BLaER1 treated with 17β-estradiol and CSF1 and Interleukin-3, amounts not matched to agents 10 nM and 100 nM (cell line): ENCODE measurements around the gene DPP6.

Source experiments
- H3K27ac ChIP-seq, 11 experiments: shearing (Covaris generic); formaldehyde crosslinking; 2 replicates each; pipeline ENCODE4 v1.8.1; 2022
- H3K27me3 ChIP-seq, 11 experiments: shearing (Covaris generic); formaldehyde crosslinking; 2 replicates each; pipeline ENCODE4 v1.8.1; 2022
- H3K36me3 ChIP-seq, 11 experiments: shearing (Covaris generic); formaldehyde crosslinking; 2 replicates each; pipeline ENCODE4 v1.8.1; 2022
- H3K4me1 ChIP-seq, 10 experiments: shearing (Covaris generic); formaldehyde crosslinking; 2 replicates each; pipeline ENCODE4 v1.8.1; 2022
- H3K4me2 ChIP-seq, 11 experiments: shearing (Covaris generic); formaldehyde crosslinking; 2 replicates each; pipeline ENCODE4 v1.8.1; 2022
- H3K4me3 ChIP-seq, 10 experiments: shearing (Covaris generic); formaldehyde crosslinking; 2 replicates each; pipeline ENCODE4 v1.8.1; 2022
- H3K9ac ChIP-seq, 11 experiments: shearing (Covaris generic); formaldehyde crosslinking; 2 replicates each; pipeline ENCODE4 v1.8.1; 2022
- H3K9me3 ChIP-seq, 11 experiments: shearing (Covaris generic); formaldehyde crosslinking; replicated peaks in 1 of 11; 2 replicates each; pipeline ENCODE4 v1.8.1; 2022
- H4K20me1 ChIP-seq, 11 experiments: shearing (Covaris generic); formaldehyde crosslinking; 2 replicates each; pipeline ENCODE4 v1.8.1; 2022
- Cebpa-rat ChIP-seq, 11 experiments: shearing (Covaris generic); IDR thresholded peaks; 2 replicates each; pipeline ENCODE4 v1.8.1; 2022

DPP6 gene

DNA sequence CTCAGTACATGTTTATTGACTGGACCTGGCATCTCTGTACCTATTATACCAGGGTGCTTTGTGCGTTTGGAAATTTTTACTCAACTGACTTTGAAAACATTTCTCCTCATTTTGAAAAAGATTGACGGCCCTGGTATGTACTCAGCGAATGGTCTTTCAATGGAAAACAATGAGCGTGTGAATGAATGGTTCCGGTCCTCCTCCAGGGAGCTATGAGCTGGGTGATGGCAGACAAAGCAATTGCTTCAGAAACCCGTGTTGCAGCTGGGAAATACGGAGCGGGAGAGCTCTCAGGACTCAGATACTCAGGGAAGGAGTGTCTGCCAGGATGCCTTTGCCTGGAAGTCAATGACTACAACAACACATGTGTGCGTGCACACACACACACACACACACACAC, 824.8 kb downstream of the DPP6 start:
- Histone ChIP-seq H3K4me3 (no peak overlapping the region), H3K9ac (no peak overlapping the region), H3K9me3 (no peaks in the 10 kb centered on the region), H3K4me1 (no peaks in the 10 kb centered on the region), H3K27ac (no peak overlapping the region), H3K4me2 (no peak overlapping the region), H4K20me1 (no peaks in the 10 kb centered on the region), H3K27me3 (no peaks in the 10 kb centered on the region), H3K36me3 (no peaks in the 10 kb centered on the region)
- no peak for TF ChIP-seq Cebpa-rat (IDR thresholded peaks at IDR 0.05)

- no peak overlapping the region for H3K9ac ChIP-seq
- H4K20me1 ChIP-seq, result no peaks in the 10 kb centered on the region
- H3K27ac ChIP-seq, result no peak overlapping the region
- H3K9me3 ChIP-seq, result peaks cover 0 to 14% (median 8%) of the 10 kb centered on the region in 11 experiments; a peak in 12 of 22 replicates
- H3K27me3 ChIP-seq, result no peaks in the 10 kb centered on the region
- no peaks in the 10 kb centered on the region for H3K4me1 ChIP-seq
- H3K4me2 ChIP-seq, result no peak overlapping the region
- H3K36me3 ChIP-seq, result no peaks in the 10 kb centered on the region
- TF ChIP-seq Cebpa-rat (IDR thresholded peaks at IDR 0.05), result no peak
- H3K4me3 ChIP-seq, result no peak overlapping the region
Observed at GRCh38 chr7:154879629-154880028, 827.4 kb downstream of the DPP6 start.

- Histone ChIP-seq H3K4me1 (no peaks in the 10 kb centered on the region), H3K4me3 (no peak overlapping the region), H3K27ac (no peak overlapping the region)
Observed at GRCh38 chr7:154880513-154880912, 828.3 kb downstream of the DPP6 start.

DNA sequence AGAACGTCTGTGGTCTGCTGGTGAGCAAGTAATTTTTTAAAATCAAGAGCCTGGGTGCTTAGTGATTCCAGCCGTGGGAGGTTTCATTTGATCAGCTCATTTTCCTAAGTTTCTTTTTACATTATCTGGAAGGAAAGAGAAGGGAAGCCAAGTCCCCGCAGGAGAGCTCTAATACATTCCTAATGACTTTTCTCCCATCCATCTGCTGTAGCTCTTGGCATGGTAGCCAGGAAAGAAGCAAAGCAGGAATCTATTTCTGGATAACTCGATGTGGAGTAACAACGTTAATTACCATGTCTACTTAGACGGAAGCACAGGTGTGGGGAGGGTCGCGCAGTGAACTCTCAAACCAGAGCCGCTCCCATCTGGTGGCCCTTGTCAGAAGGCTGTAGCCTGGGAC, 828.8 kb downstream of the DPP6 start:
- no peak for TF ChIP-seq Cebpa-rat (IDR thresholded peaks at IDR 0.05)
- no peak overlapping the region for H3K4me3 ChIP-seq
- H3K4me1 ChIP-seq, result no peaks in the 10 kb centered on the region
- peaks cover 0 to 14% (median 8%) of the 10 kb centered on the region in 11 experiments; a peak in 12 of 22 replicates for H3K9me3 ChIP-seq
- H3K4me2 ChIP-seq, result no peak overlapping the region
- no peak overlapping the region for H3K9ac ChIP-seq
- no peaks in the 10 kb centered on the region for H3K36me3 ChIP-seq
- H3K27ac ChIP-seq, result no peak overlapping the region
- no peaks in the 10 kb centered on the region for H4K20me1 ChIP-seq
- no peaks in the 10 kb centered on the region for H3K27me3 ChIP-seq

More at GRCh38 chr7:154880513-154880912, 828.3 kb downstream of the DPP6 start:
- H3K4me2 ChIP-seq, result no peak overlapping the region
- H3K9me3 ChIP-seq, result peaks cover 0 to 14% (median 8%) of the 10 kb centered on the region in 11 experiments; a peak in 12 of 22 replicates
- no peaks in the 10 kb centered on the region for H3K36me3 ChIP-seq
- no peaks in the 10 kb centered on the region for H4K20me1 ChIP-seq
- H3K27me3 ChIP-seq, result no peaks in the 10 kb centered on the region
- TF ChIP-seq Cebpa-rat (IDR thresholded peaks at IDR 0.05), result no peak
- no peak overlapping the region for H3K9ac ChIP-seq

DNA sequence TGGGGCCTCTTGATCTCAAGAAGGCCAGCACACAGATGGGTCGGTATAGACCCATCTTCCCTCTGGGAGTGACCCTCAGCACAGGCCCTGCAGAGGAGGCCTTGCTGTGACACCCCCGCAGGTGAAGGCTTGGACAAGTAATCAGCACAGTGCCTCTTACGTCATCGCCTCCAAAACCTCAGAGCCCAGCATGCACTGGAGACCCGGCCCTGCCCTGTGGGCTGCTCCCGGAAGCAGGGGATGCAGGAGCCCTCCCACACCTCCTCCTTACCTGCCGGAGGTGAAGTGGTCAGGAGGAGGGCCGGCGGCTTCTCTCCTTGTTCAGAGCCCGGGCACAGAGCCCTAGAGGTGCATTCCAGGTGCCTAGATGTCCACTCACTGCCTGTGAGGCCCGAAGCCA, 829.3 kb downstream of the DPP6 start:
- Histone ChIP-seq H3K36me3 (no peaks in the 10 kb centered on the region), H3K9ac (no peak overlapping the region), H3K27ac (no peak overlapping the region), H3K27me3 (no peaks in the 10 kb centered on the region), H4K20me1 (no peaks in the 10 kb centered on the region), H3K4me3 (no peak overlapping the region), H3K9me3 (peaks cover 0 to 14% (median 8%) of the 10 kb centered on the region in 11 experiments; a peak in 12 of 22 replicates), H3K4me2 (no peak overlapping the region), H3K4me1 (no peaks in the 10 kb centered on the region)
- no peak for TF ChIP-seq Cebpa-rat (IDR thresholded peaks at IDR 0.05)

DNA sequence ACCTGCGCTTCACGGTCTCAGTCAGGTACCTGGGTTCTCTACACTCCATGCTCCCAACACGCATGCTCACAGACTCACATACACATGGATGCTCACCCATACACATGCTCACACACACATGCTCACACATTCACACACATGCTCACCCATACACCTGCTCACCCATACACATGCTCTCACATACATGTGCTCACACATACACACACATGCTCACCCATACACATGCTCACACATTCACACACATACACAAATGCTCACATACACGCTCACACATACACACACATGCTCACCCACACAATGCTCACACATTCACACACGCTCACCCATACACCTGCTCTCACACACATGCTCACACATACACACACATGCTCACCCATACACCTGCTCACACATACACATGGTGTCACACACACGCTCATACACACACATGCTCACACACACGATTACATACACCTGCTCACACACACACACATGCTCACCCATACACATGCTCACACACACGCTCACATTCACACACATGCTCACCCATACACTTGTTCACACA, 830.8 kb downstream of the DPP6 start:
- H3K9ac ChIP-seq, result no peak overlapping the region
- no peak overlapping the region for H3K4me2 ChIP-seq
- peaks cover 2 to 15% (median 9%) of the 10 kb centered on the region in 11 experiments; a peak in 13 of 22 replicates for H3K9me3 ChIP-seq
- no peak overlapping the region for H3K27ac ChIP-seq
- H3K4me3 ChIP-seq, result no peak overlapping the region
- H3K36me3 ChIP-seq, result no peaks in the 10 kb centered on the region
- no peaks in the 10 kb centered on the region for H4K20me1 ChIP-seq
- no peaks in the 10 kb centered on the region for H3K4me1 ChIP-seq
- TF ChIP-seq Cebpa-rat (IDR thresholded peaks at IDR 0.05), result no peak
- H3K27me3 ChIP-seq, result no peaks in the 10 kb centered on the region

GRCh38 chr7:154884348-154884920, 832.2 kb downstream of the DPP6 start:
- H3K4me1 ChIP-seq, result no peaks in the 10 kb centered on the region
- H3K27me3 ChIP-seq, result no peaks in the 10 kb centered on the region
- H4K20me1 ChIP-seq, result no peaks in the 10 kb centered on the region
- no peak overlapping the region for H3K9ac ChIP-seq
- no peak overlapping the region for H3K4me3 ChIP-seq
- H3K4me2 ChIP-seq, result no peak overlapping the region
- H3K27ac ChIP-seq, result no peak overlapping the region
- no peak for TF ChIP-seq Cebpa-rat (IDR thresholded peaks at IDR 0.05)
- H3K9me3 ChIP-seq, result peaks cover 16 to 30% (median 23%) of the 10 kb centered on the region in 11 experiments
- H3K36me3 ChIP-seq, result no peaks in the 10 kb centered on the region

GRCh38 chr7:154886591-154886990, 834.4 kb downstream of the DPP6 start:
- Histone ChIP-seq H3K4me2 (no peak overlapping the region), H3K4me3 (no peak overlapping the region), H3K9ac (no peak overlapping the region), H3K27me3 (no peaks in the 10 kb centered on the region), H3K36me3 (no peaks in the 10 kb centered on the region), H4K20me1 (no peaks in the 10 kb centered on the region), H3K4me1 (no peaks in the 10 kb centered on the region), H3K27ac (no peak overlapping the region), H3K9me3 (peaks cover 25 to 38% (median 30%) of the 10 kb centered on the region in 11 experiments)
- TF ChIP-seq Cebpa-rat (IDR thresholded peaks at IDR 0.05), result no peak

DNA sequence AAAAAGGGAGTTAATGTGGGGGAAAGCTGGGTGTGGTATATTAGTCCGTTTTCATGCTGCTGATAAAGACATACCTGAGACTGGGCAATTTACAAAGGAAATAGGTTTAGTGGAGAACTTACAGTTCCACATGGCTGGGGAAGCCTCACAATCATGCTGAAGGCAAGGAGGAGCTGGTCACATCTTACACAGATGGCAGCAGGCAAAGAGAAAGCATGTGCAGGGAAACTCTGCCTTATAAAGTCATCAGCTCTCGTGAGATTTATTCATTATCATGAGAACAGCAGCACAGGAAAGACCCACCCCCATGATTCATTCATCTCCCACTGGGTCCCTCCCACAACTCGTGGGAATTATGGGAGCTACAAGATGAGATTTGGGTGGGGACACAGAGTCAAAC, 836.5 kb downstream of the DPP6 start:
- Histone ChIP-seq H3K9ac (no peak overlapping the region), H3K36me3 (no peaks in the 10 kb centered on the region), H3K27me3 (no peaks in the 10 kb centered on the region), H3K4me1 (no peaks in the 10 kb centered on the region), H3K27ac (no peak overlapping the region), H4K20me1 (no peaks in the 10 kb centered on the region), H3K4me3 (no peak overlapping the region), H3K4me2 (no peak overlapping the region), H3K9me3 (peaks cover 24 to 32% (median 27%) of the 10 kb centered on the region in 11 experiments)
- TF ChIP-seq Cebpa-rat (IDR thresholded peaks at IDR 0.05), result no peak

GRCh38 chr7:154892459-154892858, 840.3 kb downstream of the DPP6 start:
- Histone ChIP-seq H3K4me1 (peaks cover 0 to 15% (median 9%) of the 10 kb centered on the region in 10 experiments; a peak in 17 of 20 replicates), H3K4me3 (no peak overlapping the region), H3K9ac (no peak overlapping the region), H3K27me3 (no peaks in the 10 kb centered on the region), H3K4me2 (no peak overlapping the region), H3K36me3 (no peaks in the 10 kb centered on the region), H3K9me3 (peaks cover 17 to 27% (median 24%) of the 10 kb centered on the region in 11 experiments), H4K20me1 (no peaks in the 10 kb centered on the region), H3K27ac (no peak overlapping the region)
- TF ChIP-seq Cebpa-rat (IDR thresholded peaks at IDR 0.05), result no peak
